ENCODE measurements around the gene INPP5J. TPM values are rescaled to one million over a fixed set of nuclear protein-coding genes. Genes with fewer than 3 reads are reported as not detected.

Gene INPP5J
- total and polyA plus RNA-seq, 2 experiments from 2014 or later, result 4.8 to 14.5 TPM

DNA sequence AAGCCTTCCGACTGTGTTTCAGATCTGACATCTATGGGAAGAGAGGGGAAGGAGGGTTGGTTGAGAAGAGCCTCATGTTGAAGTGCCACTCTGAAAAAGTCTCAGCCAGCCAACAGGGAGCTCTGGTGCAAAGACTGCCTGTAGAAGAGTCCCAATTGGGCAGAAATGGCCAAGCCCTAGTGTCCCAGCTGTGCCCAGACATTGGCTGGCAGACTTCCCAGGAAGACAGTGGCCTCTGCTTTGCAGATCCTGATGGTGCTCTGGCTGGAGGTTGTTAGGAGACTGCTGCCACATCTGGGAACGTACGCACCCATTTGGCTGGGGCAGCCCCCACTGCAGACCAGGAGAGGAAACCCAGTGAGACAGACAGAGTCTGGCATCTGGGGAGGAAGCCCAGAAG, 20.8 kb downstream of the INPP5J start:
- Histone ChIP-seq H3K4me2 (no peak overlapping the region), H2AFZ (no peak overlapping the region), H3K4me3 (no peak overlapping the region), H3K4me1 (ENCODE audit: insufficient read depth) (peaks cover 18% of the 10 kb centered on the region), H3K36me3 (ENCODE audit: insufficient read depth) (no peaks in the 10 kb centered on the region), H3K27me3 (ENCODE audit: insufficient read depth) (no peaks in the 10 kb centered on the region), H3F3A (replicated peaks; ENCODE audit: low read depth) (no peaks in the 10 kb centered on the region), H4K20me1 (replicated peaks; ENCODE audit: insufficient read depth) (peaks cover 3% of the 10 kb centered on the region; the same call in 1 of the 2 replicates), H3K9me2 (ENCODE audit: insufficient read depth) (no peaks in the 10 kb centered on the region), H3K27ac (ENCODE audit: low read depth) (no peak overlapping the region), H3K79me2 (replicated peaks; ENCODE audit: insufficient read depth) (peaks cover 15% of the 10 kb centered on the region)
- peaks cover 14% of the 10 kb centered on the region for H3K4me1 Mint-ChIP-seq
- DNase-seq (ENCODE audit: low spot score), result no peak
- H3K27ac Mint-ChIP-seq, result no peak overlapping the region
- no peak overlapping the region for H3K4me3 Mint-ChIP-seq
- H3K36me3 Mint-ChIP-seq (ENCODE audit: low read depth), result peaks cover 4% of the 10 kb centered on the region; the same call in 1 of the 3 replicates
- TF ChIP-seq ZNF114 (CRISPR knock-in tag; IDR thresholded peaks at IDR 0.05) (no peak), STAT1 (IDR thresholded peaks at IDR 0.05; ENCODE audit: unreplicated experiment) (no peak), JUNB (IDR thresholded peaks at IDR 0.05; ENCODE audit: unreplicated experiment) (no peak), ZNF331 (CRISPR knock-in tag; IDR thresholded peaks at IDR 0.05; ENCODE audit: low read depth) (no peak), EZH2 (IDR thresholded peaks at IDR 0.05; ENCODE audit: low read depth, unreplicated experiment) (no peak), EZH2phosphoT487 (IDR thresholded peaks at IDR 0.05; ENCODE audit: unreplicated experiment) (no peak), NANOG (IDR thresholded peaks at IDR 0.05; ENCODE audit: borderline replicate concordance) (no peak), CREB1 (CRISPR knock-in tag; IDR thresholded peaks at IDR 0.05; ENCODE audit: low read depth) (no peak)
- TF ChIP-seq, protein P1, sequence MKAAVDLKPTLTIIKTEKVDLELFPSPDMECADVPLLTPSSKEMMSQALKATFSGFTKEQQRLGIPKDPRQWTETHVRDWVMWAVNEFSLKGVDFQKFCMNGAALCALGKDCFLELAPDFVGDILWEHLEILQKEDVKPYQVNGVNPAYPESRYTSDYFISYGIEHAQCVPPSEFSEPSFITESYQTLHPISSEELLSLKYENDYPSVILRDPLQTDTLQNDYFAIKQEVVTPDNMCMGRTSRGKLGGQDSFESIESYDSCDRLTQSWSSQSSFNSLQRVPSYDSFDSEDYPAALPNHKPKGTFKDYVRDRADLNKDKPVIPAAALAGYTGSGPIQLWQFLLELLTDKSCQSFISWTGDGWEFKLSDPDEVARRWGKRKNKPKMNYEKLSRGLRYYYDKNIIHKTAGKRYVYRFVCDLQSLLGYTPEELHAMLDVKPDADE (IDR thresholded peaks at IDR 0.05), result no peak
- TF ChIP-seq, protein P2, sequence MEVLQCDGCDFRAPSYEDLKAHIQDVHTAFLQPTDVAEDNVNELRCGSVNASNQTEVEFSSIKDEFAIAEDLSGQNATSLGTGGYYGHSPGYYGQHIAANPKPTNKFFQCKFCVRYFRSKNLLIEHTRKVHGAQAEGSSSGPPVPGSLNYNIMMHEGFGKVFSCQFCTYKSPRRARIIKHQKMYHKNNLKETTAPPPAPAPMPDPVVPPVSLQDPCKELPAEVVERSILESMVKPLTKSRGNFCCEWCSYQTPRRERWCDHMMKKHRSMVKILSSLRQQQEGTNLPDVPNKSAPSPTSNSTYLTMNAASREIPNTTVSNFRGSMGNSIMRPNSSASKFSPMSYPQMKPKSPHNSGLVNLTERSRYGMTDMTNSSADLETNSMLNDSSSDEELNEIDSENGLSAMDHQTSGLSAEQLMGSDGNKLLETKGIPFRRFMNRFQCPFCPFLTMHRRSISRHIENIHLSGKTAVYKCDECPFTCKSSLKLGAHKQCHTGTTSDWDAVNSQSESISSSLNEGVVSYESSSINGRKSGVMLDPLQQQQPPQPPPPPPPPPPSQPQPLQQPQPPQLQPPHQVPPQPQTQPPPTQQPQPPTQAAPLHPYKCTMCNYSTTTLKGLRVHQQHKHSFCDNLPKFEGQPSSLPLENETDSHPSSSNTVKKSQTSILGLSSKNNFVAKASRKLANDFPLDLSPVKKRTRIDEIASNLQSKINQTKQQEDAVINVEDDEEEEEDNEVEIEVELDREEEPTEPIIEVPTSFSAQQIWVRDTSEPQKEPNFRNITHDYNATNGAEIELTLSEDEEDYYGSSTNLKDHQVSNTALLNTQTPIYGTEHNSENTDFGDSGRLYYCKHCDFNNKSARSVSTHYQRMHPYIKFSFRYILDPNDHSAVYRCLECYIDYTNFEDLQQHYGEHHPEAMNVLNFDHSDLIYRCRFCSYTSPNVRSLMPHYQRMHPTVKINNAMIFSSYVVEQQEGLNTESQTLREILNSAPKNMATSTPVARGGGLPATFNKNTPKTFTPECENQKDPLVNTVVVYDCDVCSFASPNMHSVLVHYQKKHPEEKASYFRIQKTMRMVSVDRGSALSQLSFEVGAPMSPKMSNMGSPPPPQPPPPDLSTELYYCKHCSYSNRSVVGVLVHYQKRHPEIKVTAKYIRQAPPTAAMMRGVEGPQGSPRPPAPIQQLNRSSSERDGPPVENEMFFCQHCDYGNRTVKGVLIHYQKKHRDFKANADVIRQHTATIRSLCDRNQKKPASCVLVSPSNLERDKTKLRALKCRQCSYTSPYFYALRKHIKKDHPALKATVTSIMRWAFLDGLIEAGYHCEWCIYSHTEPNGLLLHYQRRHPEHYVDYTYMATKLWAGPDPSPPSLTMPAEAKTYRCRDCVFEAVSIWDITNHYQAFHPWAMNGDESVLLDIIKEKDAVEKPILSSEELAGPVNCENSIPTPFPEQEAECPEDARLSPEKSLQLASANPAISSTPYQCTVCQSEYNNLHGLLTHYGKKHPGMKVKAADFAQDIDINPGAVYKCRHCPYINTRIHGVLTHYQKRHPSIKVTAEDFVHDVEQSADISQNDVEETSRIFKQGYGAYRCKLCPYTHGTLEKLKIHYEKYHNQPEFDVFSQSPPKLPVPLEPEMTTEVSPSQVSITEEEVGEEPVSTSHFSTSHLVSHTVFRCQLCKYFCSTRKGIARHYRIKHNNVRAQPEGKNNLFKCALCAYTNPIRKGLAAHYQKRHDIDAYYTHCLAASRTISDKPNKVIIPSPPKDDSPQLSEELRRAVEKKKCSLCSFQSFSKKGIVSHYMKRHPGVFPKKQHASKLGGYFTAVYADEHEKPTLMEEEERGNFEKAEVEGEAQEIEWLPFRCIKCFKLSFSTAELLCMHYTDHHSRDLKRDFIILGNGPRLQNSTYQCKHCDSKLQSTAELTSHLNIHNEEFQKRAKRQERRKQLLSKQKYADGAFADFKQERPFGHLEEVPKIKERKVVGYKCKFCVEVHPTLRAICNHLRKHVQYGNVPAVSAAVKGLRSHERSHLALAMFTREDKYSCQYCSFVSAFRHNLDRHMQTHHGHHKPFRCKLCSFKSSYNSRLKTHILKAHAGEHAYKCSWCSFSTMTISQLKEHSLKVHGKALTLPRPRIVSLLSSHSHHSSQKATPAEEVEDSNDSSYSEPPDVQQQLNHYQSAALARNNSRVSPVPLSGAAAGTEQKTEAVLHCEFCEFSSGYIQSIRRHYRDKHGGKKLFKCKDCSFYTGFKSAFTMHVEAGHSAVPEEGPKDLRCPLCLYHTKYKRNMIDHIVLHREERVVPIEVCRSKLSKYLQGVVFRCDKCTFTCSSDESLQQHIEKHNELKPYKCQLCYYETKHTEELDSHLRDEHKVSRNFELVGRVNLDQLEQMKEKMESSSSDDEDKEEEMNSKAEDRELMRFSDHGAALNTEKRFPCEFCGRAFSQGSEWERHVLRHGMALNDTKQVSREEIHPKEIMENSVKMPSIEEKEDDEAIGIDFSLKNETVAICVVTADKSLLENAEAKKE (CRISPR knock-in tag; IDR thresholded peaks at IDR 0.05), result no peak
- TF ChIP-seq, protein P3, sequence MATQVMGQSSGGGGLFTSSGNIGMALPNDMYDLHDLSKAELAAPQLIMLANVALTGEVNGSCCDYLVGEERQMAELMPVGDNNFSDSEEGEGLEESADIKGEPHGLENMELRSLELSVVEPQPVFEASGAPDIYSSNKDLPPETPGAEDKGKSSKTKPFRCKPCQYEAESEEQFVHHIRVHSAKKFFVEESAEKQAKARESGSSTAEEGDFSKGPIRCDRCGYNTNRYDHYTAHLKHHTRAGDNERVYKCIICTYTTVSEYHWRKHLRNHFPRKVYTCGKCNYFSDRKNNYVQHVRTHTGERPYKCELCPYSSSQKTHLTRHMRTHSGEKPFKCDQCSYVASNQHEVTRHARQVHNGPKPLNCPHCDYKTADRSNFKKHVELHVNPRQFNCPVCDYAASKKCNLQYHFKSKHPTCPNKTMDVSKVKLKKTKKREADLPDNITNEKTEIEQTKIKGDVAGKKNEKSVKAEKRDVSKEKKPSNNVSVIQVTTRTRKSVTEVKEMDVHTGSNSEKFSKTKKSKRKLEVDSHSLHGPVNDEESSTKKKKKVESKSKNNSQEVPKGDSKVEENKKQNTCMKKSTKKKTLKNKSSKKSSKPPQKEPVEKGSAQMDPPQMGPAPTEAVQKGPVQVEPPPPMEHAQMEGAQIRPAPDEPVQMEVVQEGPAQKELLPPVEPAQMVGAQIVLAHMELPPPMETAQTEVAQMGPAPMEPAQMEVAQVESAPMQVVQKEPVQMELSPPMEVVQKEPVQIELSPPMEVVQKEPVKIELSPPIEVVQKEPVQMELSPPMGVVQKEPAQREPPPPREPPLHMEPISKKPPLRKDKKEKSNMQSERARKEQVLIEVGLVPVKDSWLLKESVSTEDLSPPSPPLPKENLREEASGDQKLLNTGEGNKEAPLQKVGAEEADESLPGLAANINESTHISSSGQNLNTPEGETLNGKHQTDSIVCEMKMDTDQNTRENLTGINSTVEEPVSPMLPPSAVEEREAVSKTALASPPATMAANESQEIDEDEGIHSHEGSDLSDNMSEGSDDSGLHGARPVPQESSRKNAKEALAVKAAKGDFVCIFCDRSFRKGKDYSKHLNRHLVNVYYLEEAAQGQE (IDR thresholded peaks at IDR 0.05; ENCODE audit: unreplicated experiment), result no peak
- TF ChIP-seq, protein P4, sequence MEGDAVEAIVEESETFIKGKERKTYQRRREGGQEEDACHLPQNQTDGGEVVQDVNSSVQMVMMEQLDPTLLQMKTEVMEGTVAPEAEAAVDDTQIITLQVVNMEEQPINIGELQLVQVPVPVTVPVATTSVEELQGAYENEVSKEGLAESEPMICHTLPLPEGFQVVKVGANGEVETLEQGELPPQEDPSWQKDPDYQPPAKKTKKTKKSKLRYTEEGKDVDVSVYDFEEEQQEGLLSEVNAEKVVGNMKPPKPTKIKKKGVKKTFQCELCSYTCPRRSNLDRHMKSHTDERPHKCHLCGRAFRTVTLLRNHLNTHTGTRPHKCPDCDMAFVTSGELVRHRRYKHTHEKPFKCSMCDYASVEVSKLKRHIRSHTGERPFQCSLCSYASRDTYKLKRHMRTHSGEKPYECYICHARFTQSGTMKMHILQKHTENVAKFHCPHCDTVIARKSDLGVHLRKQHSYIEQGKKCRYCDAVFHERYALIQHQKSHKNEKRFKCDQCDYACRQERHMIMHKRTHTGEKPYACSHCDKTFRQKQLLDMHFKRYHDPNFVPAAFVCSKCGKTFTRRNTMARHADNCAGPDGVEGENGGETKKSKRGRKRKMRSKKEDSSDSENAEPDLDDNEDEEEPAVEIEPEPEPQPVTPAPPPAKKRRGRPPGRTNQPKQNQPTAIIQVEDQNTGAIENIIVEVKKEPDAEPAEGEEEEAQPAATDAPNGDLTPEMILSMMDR (conservative IDR thresholded peaks at IDR 0.05; ENCODE audit: low read depth in 2 of 2), result no peak
- H3K9me3 Mint-ChIP-seq, result peaks cover 31% of the 10 kb centered on the region
- ATAC-seq, result no peak
- peaks cover 11% of the 10 kb centered on the region for H3K27me3 Mint-ChIP-seq (ENCODE audit: insufficient read depth, low read depth, poor library complexity)

Data from GM23338 (cell line).